H9 (cell line): ENCODE data around the gene C16orf74. TPM values are rescaled to one million over a fixed set of nuclear protein-coding genes. Genes with fewer than 3 reads are reported as not detected.

Experiments used
- DNase-seq: peaks from one replicate; pipeline ENCODE4 v3.0.0-alpha.2; 2017
- H2AFZ ChIP-seq: one replicate; pipeline ENCODE4 v1.6.1; 2013; ENCODE audit warnings: mild to moderate bottlenecking, low read length, control low read depth, moderate library complexity
- H2AK5ac ChIP-seq: 2 replicates; pipeline ENCODE4 v1.6.1; 2013; ENCODE audit warnings: low read length, control low read depth, mixed read lengths; ENCODE audit not compliant: insufficient read length
- H2BK120ac ChIP-seq: one replicate; pipeline ENCODE4 v1.6.1; 2013; ENCODE audit warnings: low read depth, mild to moderate bottlenecking, low read length, control low read depth, inconsistent platforms; ENCODE audit not compliant: poor library complexity, severe bottlenecking
- H2BK12ac ChIP-seq: 2 replicates; pipeline ENCODE4 v1.6.1; 2013; ENCODE audit warnings: low read length, control low read depth, mixed read lengths, low read depth; ENCODE audit not compliant: insufficient read length
- H2BK15ac ChIP-seq: 2 replicates; pipeline ENCODE4 v1.6.1; 2013; ENCODE audit warnings: low read depth, low read length, control low read depth
- H2BK20ac ChIP-seq: one replicate; pipeline ENCODE4 v1.6.1; 2013; ENCODE audit warnings: low read depth, mild to moderate bottlenecking, low read length, control low read depth, inconsistent platforms; ENCODE audit not compliant: poor library complexity, severe bottlenecking
- H2BK5ac ChIP-seq: 2 replicates; pipeline ENCODE4 v1.6.1; 2013; ENCODE audit warnings: low read length, control low read depth, mixed read lengths; ENCODE audit not compliant: insufficient read length
- H3K14ac ChIP-seq: 2 replicates; pipeline ENCODE4 v1.6.1; 2013; ENCODE audit warnings: low read length, control low read depth; ENCODE audit not compliant: insufficient read depth
- H3K18ac ChIP-seq: 2 replicates; pipeline ENCODE4 v1.6.1; 2013; ENCODE audit warnings: low read depth, mild to moderate bottlenecking, mixed read lengths, low read length, control low read depth; ENCODE audit not compliant: insufficient read length
- H3K23ac ChIP-seq: 2 replicates; pipeline ENCODE4 v1.6.1; 2013; ENCODE audit warnings: low read length, control low read depth, mixed read lengths, low read depth; ENCODE audit not compliant: insufficient read length
- H3K23me2 ChIP-seq: 2 replicates; pipeline ENCODE4 v1.6.1; 2013; ENCODE audit warnings: low read depth, mild to moderate bottlenecking, mixed read lengths, low read length, control low read depth; ENCODE audit not compliant: insufficient read length, poor library complexity, severe bottlenecking
- H3K27ac ChIP-seq: 2 replicates; pipeline ENCODE4 v1.5.1; 2013; ENCODE audit warnings: low read length, control low read depth, mixed read lengths, low read depth; ENCODE audit not compliant: insufficient read length
- H3K27me3 ChIP-seq: 2 replicates; pipeline ENCODE4 v1.6.1; 2013; ENCODE audit warnings: low read length, control low read depth, inconsistent platforms; ENCODE audit not compliant: insufficient read depth
- H3K4ac ChIP-seq: 2 replicates; pipeline ENCODE4 v1.6.1; 2013; ENCODE audit warnings: low read depth, mild to moderate bottlenecking, control low read depth, inconsistent platforms, low read length, moderate library complexity
- H3K4me1 ChIP-seq: 2 replicates; pipeline ENCODE4 v1.6.1; 2013; ENCODE audit warnings: low read length, control low read depth, inconsistent platforms; ENCODE audit not compliant: insufficient read depth
- H3K4me2 ChIP-seq: 2 replicates; pipeline ENCODE4 v1.6.1; 2013; ENCODE audit warnings: low read length, control low read depth, mixed read lengths; ENCODE audit not compliant: insufficient read length, insufficient read depth
- H3K56ac ChIP-seq: 2 replicates; pipeline ENCODE4 v1.6.1; 2013; ENCODE audit warnings: low read depth, mild to moderate bottlenecking, mixed read lengths, low read length, control low read depth; ENCODE audit not compliant: insufficient read length
- H3K79me1 ChIP-seq: 2 replicates; pipeline ENCODE4 v1.6.1; 2013; ENCODE audit warnings: low read depth, mild to moderate bottlenecking, moderate library complexity, low read length, control low read depth, inconsistent platforms; ENCODE audit not compliant: insufficient read depth, poor library complexity, severe bottlenecking
- H3K79me2 ChIP-seq: 2 replicates; pipeline ENCODE4 v1.6.1; 2013; ENCODE audit warnings: low read length, control low read depth, inconsistent platforms; ENCODE audit not compliant: insufficient read depth
- H3K9ac ChIP-seq: 2 replicates; pipeline ENCODE4 v1.6.1; 2013; ENCODE audit warnings: low read length, control low read depth, mixed read lengths; ENCODE audit not compliant: insufficient read length; ENCODE audit errors: extremely low read depth
- H3K9me3 ChIP-seq: one replicate; pipeline ENCODE4 v1.6.1; 2013; ENCODE audit warnings: low read depth, low read length, inconsistent platforms; ENCODE audit not compliant: control insufficient read depth
- H3T11ph ChIP-seq: one replicate; pipeline ENCODE4 v1.6.1; 2013; ENCODE audit warnings: mild to moderate bottlenecking, low read length, control low read depth, inconsistent platforms
- H4K20me1 ChIP-seq: one replicate; pipeline ENCODE4 v1.6.1; 2013; ENCODE audit not compliant: control insufficient read depth, insufficient read length, insufficient read depth
- H4K5ac ChIP-seq: 2 replicates; pipeline ENCODE4 v1.6.1; 2013; ENCODE audit warnings: low read depth, mild to moderate bottlenecking, mixed read lengths, low read length, control low read depth; ENCODE audit not compliant: insufficient read length
- H4K8ac ChIP-seq: replicated peaks from 2 replicates; pipeline ENCODE4 v1.6.1; 2013; ENCODE audit warnings: low read length, control low read depth, mixed read lengths, low read depth; ENCODE audit not compliant: insufficient read length
- H4K91ac ChIP-seq: 2 replicates; pipeline ENCODE4 v1.6.1; 2013; ENCODE audit warnings: low read depth, mild to moderate bottlenecking, moderate library complexity, mixed read lengths, low read length, control low read depth; ENCODE audit not compliant: insufficient read length
- H3K27ac Mint-ChIP-seq, 3 experiments: 2 replicates in 2 of 3; 3 replicates in 1 of 3; pipeline ENCODE4 v1.8.0; 2020 to 2021; ENCODE audit warnings: mixed read lengths in 3 of 3, mild to moderate bottlenecking in 1 of 3, moderate library complexity in 1 of 3
- H3K27me3 Mint-ChIP-seq: 2 replicates; pipeline ENCODE4 v1.8.0; 2021; ENCODE audit warnings: low read depth, mild to moderate bottlenecking, moderate library complexity, mixed read lengths
- H3K36me3 Mint-ChIP-seq, 3 experiments: 2 replicates in 2 of 3; 3 replicates in 1 of 3; pipeline ENCODE4 v1.8.0; 2020 to 2021; ENCODE audit warnings: low read depth in 3 of 3, mixed read lengths in 3 of 3; ENCODE audit not compliant: insufficient read depth in 1 of 3
- H3K4me1 Mint-ChIP-seq, 2 experiments: 2 replicates each; pipeline ENCODE4 v1.8.0; 2020; ENCODE audit warnings: mixed read lengths in 2 of 2
- H3K4me3 Mint-ChIP-seq, 2 experiments: 2 replicates in 1 of 2; 3 replicates in 1 of 2; pipeline ENCODE4 v1.8.0; 2020 to 2021; ENCODE audit warnings: mild to moderate bottlenecking in 2 of 2, mixed read lengths in 2 of 2, moderate library complexity in 1 of 2
- H3K9me3 Mint-ChIP-seq, 2 experiments: 2 replicates in 1 of 2; 3 replicates in 1 of 2; pipeline ENCODE4 v1.8.0; 2020; ENCODE audit warnings: mild to moderate bottlenecking in 2 of 2, mixed read lengths in 2 of 2, moderate library complexity in 1 of 2
- CTCF ChIP-seq: fragments of 200-600 bp; sonication (generic); conservative IDR thresholded peaks from 3 replicates; pipeline ENCODE4 v1.8.0; 2021; ENCODE audit warnings: antibody characterized with exemption, mild to moderate bottlenecking
- WGBS: extraction: QIAGEN DNeasy Blood & Tissue Kit; methylation state at CpG from one replicate; pipeline ENCODE4 v1.1.7; 2013; ENCODE audit warnings: missing lambda C conversion rate, low lambda C conversion rate, mixed read lengths; ENCODE audit not compliant: insufficient read length; ENCODE audit errors: extremely low coverage; 5-methylcytosine and 5-hydroxymethylcytosine counted together
- total RNA-seq: library from RNA; stranded (reverse); gene quantifications from 2 replicates; pipeline ENCODE4 v1.2.1, GENCODE V29; 2021

C16orf74 gene
- total RNA-seq, 1 experiment from 2014 or later: 5.6 TPM

GRCh38 chr16:85755929-85756768 is 5.3 kb upstream of the C16orf74 start:
- Histone ChIP-seq H3K56ac (no peak overlapping the region), H3K27ac (no peak overlapping the region), H3K14ac (no peak overlapping the region; the same call in 1 of the 2 replicates), H3K79me1 (no peaks in the 10 kb centered on the region), H3K4me2 (no peak overlapping the region), H3K23me2 (no peaks in the 10 kb centered on the region), H4K20me1 (no peaks in the 10 kb centered on the region), H2AFZ (no peak overlapping the region), H3K23ac (no peak overlapping the region), H3K27me3 (no peaks in the 10 kb centered on the region; the same call in 1 of the 2 replicates), H3K4me1 (no peaks in the 10 kb centered on the region; the same call in 1 of the 2 replicates), H4K5ac (no peak overlapping the region), H2BK120ac (no peak overlapping the region), H3K9ac (no peak overlapping the region), H4K8ac (no peak overlapping the region), H3K18ac (no peak overlapping the region), H2BK20ac (no peak overlapping the region), H2AK5ac (no peak overlapping the region), H3K79me2 (no peaks in the 10 kb centered on the region), H2BK5ac (no peak overlapping the region), H4K91ac (no peak overlapping the region), H3K4ac (no peak overlapping the region), H2BK15ac (no peak overlapping the region), H2BK12ac (no peak overlapping the region), H3K9me3 (no peaks in the 10 kb centered on the region), H3T11ph (no peak overlapping the region)
- H3K27ac Mint-ChIP-seq: 0 out of 7 replicates have a peak overlapping the region, but pooled peaks of 1 of the 3 experiments have one; percentile 53
- DNase-seq: no peak
- no peak overlapping the region for H3K4me3 Mint-ChIP-seq
- H3K9me3 Mint-ChIP-seq: no peaks in the 10 kb centered on the region
- TF ChIP-seq CTCF: no peak
- no peaks in the 10 kb centered on the region for H3K36me3 Mint-ChIP-seq
- H3K27me3 Mint-ChIP-seq: peaks cover 31% of the 10 kb centered on the region
- peaks cover 26 to 32% of the 10 kb centered on the region in 2 experiments for H3K4me1 Mint-ChIP-seq
- WGBS: no CpG with 5 or more reads among the region's 25 CpGs
